ENCODE data around the gene RGL1.

The RGL1 gene

DNA sequence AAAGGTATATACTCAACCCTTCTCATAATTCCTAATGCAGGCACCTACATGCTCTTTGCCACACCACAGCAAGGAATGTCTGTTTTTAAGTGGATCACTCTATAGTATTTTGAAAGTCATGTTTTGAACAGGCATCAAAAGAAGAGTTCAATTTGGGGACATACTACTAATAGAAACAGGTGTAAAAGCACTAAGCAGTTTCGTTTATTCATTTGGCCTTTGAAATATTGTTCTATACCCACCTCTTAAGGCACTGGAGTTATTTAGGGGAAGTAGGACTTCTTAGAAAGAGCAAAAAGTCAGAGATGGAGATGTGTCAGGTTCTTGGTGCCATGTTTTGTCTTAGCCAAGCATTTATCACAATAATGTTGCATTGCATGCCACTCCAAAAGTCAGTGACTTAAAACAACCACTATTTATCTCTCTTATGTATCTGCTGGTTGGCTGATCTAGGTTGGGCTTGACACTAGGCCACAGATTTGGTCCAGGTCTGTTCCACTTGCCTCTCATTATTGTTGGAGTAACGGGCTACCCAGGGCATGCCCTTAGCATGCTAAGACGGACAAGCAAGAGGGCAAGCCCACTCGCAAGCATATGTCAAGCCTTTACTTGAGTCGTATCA is 107.5 kb downstream of the RGL1 start:
- TF ChIP-seq, protein P1, sequence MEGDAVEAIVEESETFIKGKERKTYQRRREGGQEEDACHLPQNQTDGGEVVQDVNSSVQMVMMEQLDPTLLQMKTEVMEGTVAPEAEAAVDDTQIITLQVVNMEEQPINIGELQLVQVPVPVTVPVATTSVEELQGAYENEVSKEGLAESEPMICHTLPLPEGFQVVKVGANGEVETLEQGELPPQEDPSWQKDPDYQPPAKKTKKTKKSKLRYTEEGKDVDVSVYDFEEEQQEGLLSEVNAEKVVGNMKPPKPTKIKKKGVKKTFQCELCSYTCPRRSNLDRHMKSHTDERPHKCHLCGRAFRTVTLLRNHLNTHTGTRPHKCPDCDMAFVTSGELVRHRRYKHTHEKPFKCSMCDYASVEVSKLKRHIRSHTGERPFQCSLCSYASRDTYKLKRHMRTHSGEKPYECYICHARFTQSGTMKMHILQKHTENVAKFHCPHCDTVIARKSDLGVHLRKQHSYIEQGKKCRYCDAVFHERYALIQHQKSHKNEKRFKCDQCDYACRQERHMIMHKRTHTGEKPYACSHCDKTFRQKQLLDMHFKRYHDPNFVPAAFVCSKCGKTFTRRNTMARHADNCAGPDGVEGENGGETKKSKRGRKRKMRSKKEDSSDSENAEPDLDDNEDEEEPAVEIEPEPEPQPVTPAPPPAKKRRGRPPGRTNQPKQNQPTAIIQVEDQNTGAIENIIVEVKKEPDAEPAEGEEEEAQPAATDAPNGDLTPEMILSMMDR (IDR thresholded peaks at IDR 0.05; ENCODE audit: control insufficient read depth, insufficient read depth, low read depth, low read length, missing control alignments) = no peak
- H3K4me3 ChIP-seq (ENCODE audit: control insufficient read depth, low read depth, low read length) = no peak overlapping the region
- DNase-seq (ENCODE audit: low read depth) = no peak

DNA sequence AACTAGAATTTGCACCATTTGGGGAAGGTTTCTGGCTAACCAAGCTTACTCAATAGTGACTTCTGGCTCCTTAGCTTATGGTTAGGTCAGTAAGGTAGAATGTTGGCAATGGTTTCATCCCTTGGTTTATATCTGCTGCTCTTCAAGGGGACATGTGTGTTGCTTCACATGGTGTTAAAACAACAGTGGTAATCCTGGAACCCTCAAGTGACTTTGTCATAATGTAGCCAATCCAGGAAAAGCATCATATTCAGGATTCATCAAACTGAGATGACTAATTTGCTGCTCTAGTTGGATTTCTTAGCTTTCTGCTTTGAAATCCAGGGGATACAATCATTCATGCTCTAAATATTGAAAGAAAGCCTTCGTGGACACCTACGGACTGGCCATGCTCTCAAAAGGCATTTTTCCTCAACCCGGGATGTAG is 108.7 kb downstream of the RGL1 start:
- DNase-seq (ENCODE audit: low read depth) = no peak
- H3K4me3 ChIP-seq (ENCODE audit: control insufficient read depth, low read depth, low read length) = no peak overlapping the region
- TF ChIP-seq, protein P1 (IDR thresholded peaks at IDR 0.05; ENCODE audit: control insufficient read depth, insufficient read depth, low read depth, low read length, missing control alignments) = no peak

DNA sequence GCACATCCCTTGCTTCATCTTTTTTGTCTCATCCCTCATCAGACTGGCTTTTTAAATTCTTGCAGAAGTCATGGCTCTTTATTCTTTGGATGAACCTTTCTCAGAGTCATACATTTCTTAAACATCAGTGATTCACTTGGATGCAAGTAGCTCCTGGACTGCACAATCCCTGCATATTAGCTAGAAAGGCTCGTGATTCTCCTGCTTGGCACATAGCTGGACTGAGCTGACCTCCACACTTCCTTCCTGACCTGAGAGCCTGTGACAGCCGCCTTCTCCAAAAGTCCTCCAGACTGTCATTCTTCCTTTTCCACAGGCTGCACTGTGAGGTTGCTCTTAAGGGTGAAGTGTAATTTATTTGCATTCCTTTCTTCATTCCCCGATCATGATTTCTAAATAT is 109.4 kb downstream of the RGL1 start:
- H3K4me3 ChIP-seq (ENCODE audit: control insufficient read depth, low read depth, low read length) = no peak overlapping the region
- no peak for DNase-seq (ENCODE audit: low read depth)
- TF ChIP-seq, protein P1 (IDR thresholded peaks at IDR 0.05; ENCODE audit: control insufficient read depth, insufficient read depth, low read depth, low read length, missing control alignments) = no peak

DNA sequence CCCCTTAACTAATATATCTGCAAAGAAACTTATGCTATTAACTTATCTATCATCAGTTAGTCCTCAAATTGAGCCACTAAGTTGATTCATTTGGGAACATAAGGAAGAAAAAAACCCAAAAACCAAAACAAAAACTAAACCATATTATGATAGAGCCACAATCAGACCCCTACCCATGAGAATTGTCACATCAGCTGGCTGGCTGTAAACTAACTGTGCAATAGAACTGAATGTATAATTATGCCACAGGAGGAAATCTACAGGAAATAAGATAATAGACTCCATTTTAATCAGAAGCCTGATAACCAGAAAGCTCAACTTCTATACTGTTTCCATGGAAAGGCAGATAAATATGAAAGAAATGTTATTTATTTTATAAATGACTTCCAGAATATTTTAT is 110.0 kb downstream of the RGL1 start:
- no peak overlapping the region for H3K4me3 ChIP-seq (ENCODE audit: control insufficient read depth, low read depth, low read length)
- no peak for DNase-seq (ENCODE audit: low read depth)
- TF ChIP-seq, protein P1 (IDR thresholded peaks at IDR 0.05; ENCODE audit: control insufficient read depth, insufficient read depth, low read depth, low read length, missing control alignments) = no peak

DNA sequence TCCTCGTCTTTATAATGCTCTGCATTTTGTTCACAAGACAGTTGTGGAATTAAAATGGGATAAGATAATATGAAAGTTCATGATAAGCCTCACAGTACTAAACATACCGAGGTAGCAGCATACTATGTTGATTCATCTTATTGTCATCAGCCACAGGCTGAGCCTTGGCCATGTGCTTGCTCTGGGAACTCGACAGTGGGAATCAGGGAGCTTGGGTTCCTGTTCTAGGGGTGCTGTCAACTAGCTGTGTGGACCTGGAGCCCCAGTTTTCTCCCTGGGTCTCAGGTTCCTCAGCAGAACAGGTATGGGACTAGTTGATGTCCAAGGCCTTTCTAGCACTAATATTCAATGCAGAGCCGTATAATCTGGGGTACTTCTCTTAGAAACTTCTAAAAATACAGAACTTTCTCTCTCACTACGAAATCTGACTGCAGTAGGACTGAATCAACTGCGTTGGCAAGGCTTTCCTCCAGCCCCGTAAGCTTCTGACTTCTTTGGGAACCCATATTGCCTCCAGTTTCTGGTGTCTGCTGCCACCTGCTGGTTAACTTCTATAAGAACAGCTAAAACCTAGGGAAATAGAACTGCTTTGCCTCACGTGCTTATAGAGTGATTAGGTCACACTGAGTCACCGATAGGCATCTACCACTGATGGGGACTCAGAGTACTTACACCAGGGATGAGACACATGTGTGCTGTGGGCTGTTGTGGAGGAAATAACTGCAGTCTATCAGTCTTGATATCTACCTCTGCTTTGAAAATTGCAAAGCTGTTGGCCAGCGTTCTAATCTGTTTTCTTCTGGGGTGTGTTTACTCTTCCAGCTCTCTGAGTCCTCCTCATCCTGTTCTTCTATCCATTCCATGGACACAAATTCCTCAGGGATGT is 110.9 kb downstream of the RGL1 start:
- peak; percentile 96 for DNase-seq (ENCODE audit: low read depth)
- H3K4me3 ChIP-seq (ENCODE audit: control insufficient read depth, low read depth, low read length) = peak overlapping the region; percentile 2; the same call in 1 of the 2 replicates
- TF ChIP-seq, protein P1 (IDR thresholded peaks at IDR 0.05; ENCODE audit: control insufficient read depth, insufficient read depth, low read depth, low read length, missing control alignments) = peak; percentile 77

DNA sequence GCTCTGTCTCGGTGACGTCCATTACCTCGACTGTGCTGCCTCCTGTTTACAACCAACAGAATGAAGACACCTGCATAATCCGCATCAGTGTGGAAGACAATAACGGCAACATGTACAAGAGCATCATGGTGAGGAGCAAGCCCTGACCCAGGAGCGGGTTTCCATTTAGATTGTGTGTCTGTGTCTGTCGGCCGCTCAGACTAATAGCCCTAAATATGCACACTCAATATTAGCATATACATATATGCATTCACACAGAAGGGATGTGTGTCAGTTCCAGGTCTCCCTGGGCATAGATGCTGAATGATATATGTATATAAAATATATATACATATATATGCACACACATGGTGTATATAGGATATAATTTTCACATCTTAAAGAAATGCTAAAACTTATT is 111.7 kb downstream of the RGL1 start:
- TF ChIP-seq, protein P1 (IDR thresholded peaks at IDR 0.05; ENCODE audit: control insufficient read depth, insufficient read depth, low read depth, low read length, missing control alignments) = no peak
- no peak for DNase-seq (ENCODE audit: low read depth)
- H3K4me3 ChIP-seq (ENCODE audit: control insufficient read depth, low read depth, low read length) = no peak overlapping the region

All from AG09309 (cell line).